DND-41 (cell line): ENCODE data around the gene FAM187B.

Experiments used
- ATAC-seq: fragments of 200-7000 bp; cut with Tn5 transposase; 3 replicates; pipeline ENCODE4 v1.9.1; 2021; ENCODE audit warnings: low read depth; ENCODE audit not compliant: insufficient read depth
- DNase-seq: peaks from one replicate; pipeline ENCODE4 v3.0.0-alpha.2; 2020
- H2AFZ ChIP-seq: 2 replicates; pipeline ENCODE4 v1.6.0; 2012; ENCODE audit warnings: low read depth, low read length
- H3K27ac ChIP-seq: 2 replicates; pipeline ENCODE4 v1.5.1; 2012; ENCODE audit warnings: low read length, inconsistent platforms
- H3K27me3 ChIP-seq: fragments of 200-600 bp; sonication (generic); 2 replicates; pipeline ENCODE4 v1.6.0; 2012; ENCODE audit warnings: low read length, mild to moderate bottlenecking, inconsistent platforms; ENCODE audit not compliant: insufficient read depth, poor library complexity
- H3K36me3 ChIP-seq: 2 replicates; pipeline ENCODE4 v1.5.1; 2012; ENCODE audit warnings: low read length, inconsistent platforms; ENCODE audit not compliant: insufficient read depth
- H3K4me1 ChIP-seq: 2 replicates; pipeline ENCODE4 v1.5.1; 2012; ENCODE audit warnings: mild to moderate bottlenecking, low read length; ENCODE audit not compliant: insufficient read depth
- H3K4me2 ChIP-seq: 2 replicates; pipeline ENCODE4 v1.6.0; 2012; ENCODE audit warnings: mild to moderate bottlenecking, moderate library complexity, low read length, inconsistent platforms; ENCODE audit not compliant: insufficient read depth
- H3K4me3 ChIP-seq, 2 experiments: fragments of 200-600 bp in 1 of 2; shearing (Covaris generic) in 1 of 2; 2 replicates each; pipeline ENCODE4 v1.5.1; 2012 to 2016; ENCODE audit warnings: inconsistent platforms in 2 of 2, low read length in 2 of 2, mild to moderate bottlenecking in 2 of 2, low read depth in 1 of 2, moderate library complexity in 1 of 2
- H3K79me2 ChIP-seq: 2 replicates; pipeline ENCODE4 v1.6.0; 2012; ENCODE audit warnings: low read length, inconsistent platforms; ENCODE audit not compliant: insufficient read depth
- H3K9ac ChIP-seq: 2 replicates; pipeline ENCODE4 v1.6.0; 2012; ENCODE audit warnings: low read depth, mild to moderate bottlenecking, inconsistent platforms, low read length, moderate library complexity
- H3K9me3 ChIP-seq: 2 replicates; pipeline ENCODE4 v1.5.1; 2012; ENCODE audit warnings: low read length, moderate library complexity, mild to moderate bottlenecking, inconsistent platforms; ENCODE audit not compliant: insufficient read depth, severe bottlenecking
- H4K20me1 ChIP-seq: 2 replicates; pipeline ENCODE4 v1.6.0; 2012; ENCODE audit warnings: low read length; ENCODE audit not compliant: insufficient read depth
- EZH2 ChIP-seq: IDR thresholded peaks from 3 replicates; pipeline ENCODE4 v1.6.1; 2012; ENCODE audit warnings: borderline replicate concordance, low read depth, mild to moderate bottlenecking, moderate library complexity, low read length, inconsistent platforms; ENCODE audit not compliant: severe bottlenecking
- TF ChIP-seq, protein P1 (sequence below): IDR thresholded peaks from 2 replicates; pipeline ENCODE4 v1.5.1; 2012; ENCODE audit warnings: borderline replicate concordance, low read length, moderate library complexity, mild to moderate bottlenecking; ENCODE audit not compliant: poor library complexity, severe bottlenecking; ENCODE audit errors: extremely low read depth

The FAM187B gene

DNA sequence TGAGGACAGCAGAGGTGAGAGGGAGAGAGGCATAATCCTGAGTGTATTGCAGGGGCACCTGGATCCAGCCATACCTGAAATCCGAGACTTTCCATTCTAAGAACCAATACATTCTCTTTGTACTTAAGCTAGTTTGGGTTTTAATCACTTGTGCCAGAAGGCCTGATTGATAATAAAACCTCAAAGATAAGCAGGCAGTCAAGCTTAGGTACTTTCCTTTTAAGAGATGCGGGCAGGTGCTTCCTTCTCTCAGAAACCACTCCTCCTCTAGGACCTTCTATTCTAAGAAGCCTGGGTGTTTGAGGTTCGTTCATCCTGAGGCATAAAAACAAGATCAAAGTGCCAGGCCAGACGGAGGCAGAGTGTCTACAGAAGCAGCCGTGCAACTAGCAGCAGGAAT is 22.2 kb downstream of the FAM187B start:
- H3K27ac ChIP-seq = no peak overlapping the region

GRCh38 chr19:35205733-35206323 is 22.7 kb downstream of the FAM187B start:
- H2AFZ ChIP-seq = no peak overlapping the region
- H3K27me3 ChIP-seq = no peaks in the 10 kb centered on the region
- DNase-seq (no peak), ATAC-seq (no peak)
- no peak for TF ChIP-seq EZH2
- TF ChIP-seq, protein P1, sequence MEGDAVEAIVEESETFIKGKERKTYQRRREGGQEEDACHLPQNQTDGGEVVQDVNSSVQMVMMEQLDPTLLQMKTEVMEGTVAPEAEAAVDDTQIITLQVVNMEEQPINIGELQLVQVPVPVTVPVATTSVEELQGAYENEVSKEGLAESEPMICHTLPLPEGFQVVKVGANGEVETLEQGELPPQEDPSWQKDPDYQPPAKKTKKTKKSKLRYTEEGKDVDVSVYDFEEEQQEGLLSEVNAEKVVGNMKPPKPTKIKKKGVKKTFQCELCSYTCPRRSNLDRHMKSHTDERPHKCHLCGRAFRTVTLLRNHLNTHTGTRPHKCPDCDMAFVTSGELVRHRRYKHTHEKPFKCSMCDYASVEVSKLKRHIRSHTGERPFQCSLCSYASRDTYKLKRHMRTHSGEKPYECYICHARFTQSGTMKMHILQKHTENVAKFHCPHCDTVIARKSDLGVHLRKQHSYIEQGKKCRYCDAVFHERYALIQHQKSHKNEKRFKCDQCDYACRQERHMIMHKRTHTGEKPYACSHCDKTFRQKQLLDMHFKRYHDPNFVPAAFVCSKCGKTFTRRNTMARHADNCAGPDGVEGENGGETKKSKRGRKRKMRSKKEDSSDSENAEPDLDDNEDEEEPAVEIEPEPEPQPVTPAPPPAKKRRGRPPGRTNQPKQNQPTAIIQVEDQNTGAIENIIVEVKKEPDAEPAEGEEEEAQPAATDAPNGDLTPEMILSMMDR = no peak
- no peak overlapping the region for H3K4me3 ChIP-seq
- H3K4me1 ChIP-seq = no peaks in the 10 kb centered on the region
- no peak overlapping the region for H3K9ac ChIP-seq
- H3K27ac ChIP-seq = no peak overlapping the region
- H4K20me1 ChIP-seq = no peaks in the 10 kb centered on the region
- no peak overlapping the region for H3K4me2 ChIP-seq
- no peaks in the 10 kb centered on the region for H3K36me3 ChIP-seq
- H3K9me3 ChIP-seq = no peaks in the 10 kb centered on the region
- no peaks in the 10 kb centered on the region for H3K79me2 ChIP-seq

More for the DNA sequence above, 22.2 kb downstream of the FAM187B start:
- no peaks in the 10 kb centered on the region for H3K36me3 ChIP-seq
- H3K9ac ChIP-seq = no peak overlapping the region
- DNase-seq (peak; percentile 55), ATAC-seq (peak; percentile 86)
- TF ChIP-seq EZH2 = no peak
- TF ChIP-seq, protein P1 = no peak
- no peaks in the 10 kb centered on the region for H3K27me3 ChIP-seq
- no peaks in the 10 kb centered on the region for H3K4me1 ChIP-seq
- H4K20me1 ChIP-seq = no peaks in the 10 kb centered on the region
- H3K79me2 ChIP-seq = no peaks in the 10 kb centered on the region
- H3K4me3 ChIP-seq = no peak overlapping the region
- H3K9me3 ChIP-seq = no peaks in the 10 kb centered on the region
- H2AFZ ChIP-seq = no peak overlapping the region
- H3K4me2 ChIP-seq = no peak overlapping the region

GRCh38 chr19:35204799-35205732 is 23.5 kb downstream of the FAM187B start:
- TF ChIP-seq, protein P1 = no peak
- TF ChIP-seq EZH2 = no peak
- Histone ChIP-seq H3K9ac (no peak overlapping the region), H2AFZ (no peak overlapping the region), H3K4me1 (no peaks in the 10 kb centered on the region), H3K4me3 (no peak overlapping the region), H3K36me3 (no peaks in the 10 kb centered on the region), H3K79me2 (no peaks in the 10 kb centered on the region), H3K27ac (no peak overlapping the region), H3K27me3 (peaks cover 3% of the 10 kb centered on the region), H3K9me3 (no peaks in the 10 kb centered on the region), H4K20me1 (no peaks in the 10 kb centered on the region), H3K4me2 (no peak overlapping the region)
- ATAC-seq (no peak), DNase-seq (no peak)
